WTC11 (cell line): Measurements from ENCODE around the gene ZNF512B.
"Not testable (repeated sequence)": the region's sequence is repeated elsewhere in the genome, so short reads cannot be mapped to it uniquely, and the experiment has no call there.

Experiments
- NFATC4 ChIP-seq: fragments of 250-450 bp; sonication (Bioruptor Pico); IDR thresholded peaks from 2 replicates; pipeline ENCODE4 v1.9.0; 2021; ENCODE audit warnings: mild to moderate bottlenecking
- TF ChIP-seq, protein P1 (sequence below): sonication (generic); formaldehyde crosslinking; IDR thresholded peaks from 2 replicates; pipeline ENCODE4 v1.8.0; 2022; ENCODE audit warnings: mild to moderate bottlenecking, missing genetic modification reagents

DNA sequence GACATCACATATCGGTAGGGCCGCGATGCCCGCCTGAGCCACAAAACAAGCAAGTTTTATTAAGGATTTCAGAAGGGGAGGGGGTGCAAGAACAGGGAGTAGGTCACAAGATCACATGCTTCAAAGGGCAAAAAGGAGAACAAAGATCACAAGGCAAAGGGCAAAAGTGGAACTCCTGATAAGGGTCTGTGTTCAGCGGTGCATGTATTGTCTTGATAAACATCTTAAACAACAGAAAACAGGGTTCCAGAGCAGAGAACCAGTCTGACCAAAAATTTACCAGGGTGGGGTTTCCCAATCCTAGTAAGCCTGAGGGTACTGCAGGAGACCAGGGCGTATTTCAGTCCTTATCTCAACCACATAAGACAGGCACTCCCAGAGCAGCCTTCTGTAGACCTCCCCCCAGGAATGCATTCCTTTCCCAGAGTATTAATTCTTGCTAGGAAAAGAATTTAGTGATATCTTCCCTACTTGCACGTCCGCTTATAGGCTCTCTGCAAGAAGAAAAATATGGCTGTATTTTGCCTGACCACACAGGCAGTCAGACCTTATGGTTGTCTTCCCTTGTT is 53.3 kb downstream of the ZNF512B start:
- TF ChIP-seq, protein P1, sequence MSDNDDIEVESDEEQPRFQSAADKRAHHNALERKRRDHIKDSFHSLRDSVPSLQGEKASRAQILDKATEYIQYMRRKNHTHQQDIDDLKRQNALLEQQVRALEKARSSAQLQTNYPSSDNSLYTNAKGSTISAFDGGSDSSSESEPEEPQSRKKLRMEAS (CRISPR knock-in tag), result not testable (repeated sequence)
- TF ChIP-seq NFATC4 (CRISPR knock-in tag), result not testable (repeated sequence)
